Erythroblast (primary cell): Measurements from ENCODE around the gene LIM2.

Experiments used
- GATA1 ChIP-seq: IDR thresholded peaks from 2 replicates; pipeline ENCODE4 v1.6.1; 2011; ENCODE audit warnings: low read depth, mild to moderate bottlenecking, control low read depth, low read length, moderate library complexity
- POLR2A ChIP-seq: IDR thresholded peaks from 2 replicates; pipeline ENCODE4 v1.6.1; 2011; ENCODE audit warnings: mild to moderate bottlenecking, low read length

- TF ChIP-seq POLR2A (no peak), GATA1 (no peak)
Observed at GRCh38 chr19:51407511-51408131, 19.8 kb upstream of the LIM2 start.
